NCI-H460 (cell line): ENCODE data around the gene ITPR1. TPM values are rescaled to one million over a fixed set of nuclear protein-coding genes. Genes with fewer than 3 reads are reported as not detected.
"Not testable (repeated sequence)": the region's sequence is repeated elsewhere in the genome, so short reads cannot be mapped to it uniquely, and the experiment has no call there.

Experiments
- DNase-seq: peaks from one replicate; pipeline ENCODE4 v3.0.0-alpha.2; 2016; ENCODE audit warnings: low read depth; ENCODE audit errors: extremely low read depth
- total RNA-seq: library from RNA; depleted of rRNA; stranded (reverse); fragments of >200 nt; shearing (Covaris generic); gene quantifications from 2 replicates; pipeline ENCODE4 v1.2.3, GENCODE V29; 2014

The ITPR1 gene
- total RNA-seq, 1 experiment from 2014 or later = 44.9 TPM

- DNase-seq = no peak
Observed at GRCh38 chr3:4588466-4588865, 95.3 kb downstream of the ITPR1 start.

- DNase-seq = no peak
Observed at GRCh38 chr3:4589475-4590097, 96.4 kb downstream of the ITPR1 start.

- DNase-seq = not testable (repeated sequence)
Observed at GRCh38 chr3:4590849-4591248, 97.7 kb downstream of the ITPR1 start.

- no peak for DNase-seq
Observed at GRCh38 chr3:4591669-4592068, 98.5 kb downstream of the ITPR1 start.

- DNase-seq = no peak
Observed at GRCh38 chr3:4593014-4593413, 99.9 kb downstream of the ITPR1 start.

GRCh38 chr3:4595710-4596113, 102.6 kb downstream of the ITPR1 start:
- no peak for DNase-seq

GRCh38 chr3:4596612-4597011, 103.5 kb downstream of the ITPR1 start:
- no peak for DNase-seq

GRCh38 chr3:4597208-4597985, 104.2 kb downstream of the ITPR1 start:
- DNase-seq = no peak

GRCh38 chr3:4598232-4598631, 105.1 kb downstream of the ITPR1 start:
- not testable (repeated sequence) for DNase-seq

- no peak for DNase-seq
Observed at GRCh38 chr3:4599612-4600011, 106.5 kb downstream of the ITPR1 start.

- no peak for DNase-seq
Observed at GRCh38 chr3:4600493-4600892, 107.3 kb downstream of the ITPR1 start.

GRCh38 chr3:4601892-4602291, 108.7 kb downstream of the ITPR1 start:
- no peak for DNase-seq

- no peak for DNase-seq
Observed at GRCh38 chr3:4604693-4605092, 111.5 kb downstream of the ITPR1 start.

- no peak for DNase-seq
Observed at GRCh38 chr3:4606911-4607310, 113.8 kb downstream of the ITPR1 start.

- DNase-seq = no peak
Observed at GRCh38 chr3:4613366-4613765, 120.2 kb downstream of the ITPR1 start.

- no peak for DNase-seq
Observed at GRCh38 chr3:4614070-4614469, 120.9 kb downstream of the ITPR1 start.

GRCh38 chr3:4614927-4615326, 121.8 kb downstream of the ITPR1 start:
- no peak for DNase-seq

- no peak for DNase-seq
Observed at GRCh38 chr3:4615750-4616149, 122.6 kb downstream of the ITPR1 start.

GRCh38 chr3:4623421-4623999, 130.4 kb downstream of the ITPR1 start:
- no peak for DNase-seq

- no peak for DNase-seq
Observed at GRCh38 chr3:4627651-4628375, 134.7 kb downstream of the ITPR1 start.
